ENCODE results near the gene SLC39A2.
"Not testable (repeated sequence)": the region's sequence is repeated elsewhere in the genome, so short reads cannot be mapped to it uniquely, and the experiment has no call there.

The SLC39A2 gene

DNA sequence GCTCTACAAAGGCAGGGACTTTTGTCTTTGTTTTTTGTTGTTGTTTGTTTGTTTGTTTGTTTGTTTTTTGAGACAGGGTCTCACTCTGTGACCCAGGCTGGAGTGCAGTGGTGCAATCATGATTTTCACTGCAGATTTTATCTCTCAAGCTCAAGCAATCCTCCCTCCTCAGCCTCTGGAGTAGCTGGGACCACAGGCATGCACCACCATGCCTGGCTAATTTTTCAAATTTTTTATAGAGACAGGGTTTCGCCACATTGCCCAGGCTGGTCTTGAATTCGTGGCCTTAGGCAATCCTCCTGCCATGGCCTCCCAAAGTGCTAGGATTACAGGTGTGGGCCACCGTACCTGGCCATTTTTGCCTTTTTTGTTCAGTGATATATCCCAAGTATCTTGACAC lies 41.8 kb downstream of the SLC39A2 start:
- not testable (repeated sequence) for H3K27ac ChIP-seq (ENCODE audit: low read length); H3K9me3 ChIP-seq (ENCODE audit: control insufficient read depth in 1 of 2, low read length in 2 of 2); H3K4me3 ChIP-seq (ENCODE audit: low read depth in 1 of 2, low read length in 2 of 2); H3K27me3 ChIP-seq (ENCODE audit: low read depth, low read length); H3K36me3 ChIP-seq (ENCODE audit: control insufficient read depth in 1 of 2, insufficient read depth in 2 of 2, low read length in 2 of 2)
- peaks cover 23 to 30% of the 10 kb centered on the region in 2 donors for H3K4me1 ChIP-seq (ENCODE audit: control insufficient read depth in 1 of 2, insufficient read depth in 2 of 2, low read length in 2 of 2)

GRCh38 chr14:21041676-21042433 lies 42.8 kb downstream of the SLC39A2 start, which contains the start of gene RNASE7:
Gene RNASE7 (plus strand): TSS chr14:21042362. CDS start chr14:21042993, 631 bp downstream.
- H3K4me1 ChIP-seq (ENCODE audit: control insufficient read depth in 1 of 2, insufficient read depth in 2 of 2, low read length in 2 of 2) = peaks cover 23 to 30% of the 10 kb centered on the region in 2 donors
- H3K9me3 ChIP-seq (ENCODE audit: control insufficient read depth in 1 of 2, low read length in 2 of 2) = no peaks in the 10 kb centered on the region
- H3K27ac ChIP-seq (ENCODE audit: low read length) = no peak within 1 kb of the TSS
- no peaks in the 10 kb centered on the region for H3K27me3 ChIP-seq (ENCODE audit: low read depth, low read length)
- H3K36me3 ChIP-seq (ENCODE audit: control insufficient read depth in 1 of 2, insufficient read depth in 2 of 2, low read length in 2 of 2) = no peaks in the 10 kb centered on the region
- H3K4me3 ChIP-seq (ENCODE audit: low read depth in 1 of 2, low read length in 2 of 2) = no peak within 1 kb of the TSS

GRCh38 chr14:21042918-21043317 lies 43.8 kb downstream of the SLC39A2 start:
- Histone ChIP-seq H3K4me1 (ENCODE audit: control insufficient read depth in 1 of 2, insufficient read depth in 2 of 2, low read length in 2 of 2) (peaks cover 23 to 28% of the 10 kb centered on the region in 2 donors), H3K27ac (ENCODE audit: low read length) (no peak overlapping the region), H3K9me3 (ENCODE audit: control insufficient read depth in 1 of 2, low read length in 2 of 2) (no peaks in the 10 kb centered on the region), H3K36me3 (ENCODE audit: control insufficient read depth in 1 of 2, insufficient read depth in 2 of 2, low read length in 2 of 2) (no peaks in the 10 kb centered on the region), H3K27me3 (ENCODE audit: low read depth, low read length) (no peaks in the 10 kb centered on the region), H3K4me3 (ENCODE audit: low read depth in 1 of 2, low read length in 2 of 2) (no peak overlapping the region)

- Histone ChIP-seq H3K36me3 (ENCODE audit: control insufficient read depth in 1 of 2, insufficient read depth in 2 of 2, low read length in 2 of 2) (no peaks in the 10 kb centered on the region), H3K27me3 (ENCODE audit: low read depth, low read length) (no peaks in the 10 kb centered on the region), H3K4me3 (ENCODE audit: low read depth in 1 of 2, low read length in 2 of 2) (no peak overlapping the region), H3K9me3 (ENCODE audit: control insufficient read depth in 1 of 2, low read length in 2 of 2) (no peaks in the 10 kb centered on the region), H3K4me1 (ENCODE audit: control insufficient read depth in 1 of 2, insufficient read depth in 2 of 2, low read length in 2 of 2) (peaks cover 18 to 23% of the 10 kb centered on the region in 2 donors), H3K27ac (ENCODE audit: low read length) (no peak overlapping the region)
Observed at GRCh38 chr14:21043387-21043973, 44.4 kb downstream of the SLC39A2 start.

DNA sequence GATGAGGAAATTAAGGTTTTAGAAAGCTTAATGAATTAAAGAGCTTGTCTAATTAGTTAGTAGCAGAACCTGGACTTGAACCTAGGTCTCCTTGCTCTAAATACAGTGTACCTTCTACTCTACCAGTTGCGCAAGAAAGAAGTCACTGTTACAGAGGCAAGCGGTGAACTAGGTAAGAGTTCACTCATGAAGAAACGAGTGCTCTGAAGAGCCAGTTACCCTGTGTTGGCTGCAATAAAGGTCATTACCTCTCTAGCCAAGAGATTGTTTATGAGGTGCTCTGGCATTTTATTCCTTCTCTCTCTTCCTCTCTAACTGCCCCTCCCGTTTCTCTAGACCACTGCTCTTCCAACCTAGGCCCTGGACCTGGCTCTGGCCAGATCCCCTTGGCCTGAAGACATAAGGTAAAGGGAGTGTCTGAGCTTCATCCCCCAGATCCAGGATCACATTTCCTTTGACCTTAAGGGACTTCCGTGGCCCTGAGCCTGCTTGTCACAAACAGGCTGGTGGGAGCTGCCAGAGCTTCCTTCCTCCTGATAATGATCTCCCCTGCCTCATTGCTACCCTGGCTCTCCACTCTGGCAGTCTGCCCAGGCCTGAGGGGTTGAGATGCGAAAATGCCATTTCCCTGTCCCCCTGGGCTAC lies 45.0 kb downstream of the SLC39A2 start:
- Histone ChIP-seq H3K4me1 (ENCODE audit: control insufficient read depth in 1 of 2, insufficient read depth in 2 of 2, low read length in 2 of 2) (peaks cover 12 to 16% of the 10 kb centered on the region in 2 donors), H3K27ac (ENCODE audit: low read length) (no peak overlapping the region), H3K27me3 (ENCODE audit: low read depth, low read length) (no peaks in the 10 kb centered on the region), H3K4me3 (ENCODE audit: low read depth in 1 of 2, low read length in 2 of 2) (no peak overlapping the region), H3K36me3 (ENCODE audit: control insufficient read depth in 1 of 2, insufficient read depth in 2 of 2, low read length in 2 of 2) (no peaks in the 10 kb centered on the region), H3K9me3 (ENCODE audit: control insufficient read depth in 1 of 2, low read length in 2 of 2) (no peaks in the 10 kb centered on the region)

GRCh38 chr14:21047378-21047781 lies 48.3 kb downstream of the SLC39A2 start:
- H3K9me3 ChIP-seq (ENCODE audit: control insufficient read depth in 1 of 2, low read length in 2 of 2) = no peaks in the 10 kb centered on the region
- peaks cover 3 to 5% of the 10 kb centered on the region in 2 donors for H3K4me1 ChIP-seq (ENCODE audit: control insufficient read depth in 1 of 2, insufficient read depth in 2 of 2, low read length in 2 of 2)
- H3K27me3 ChIP-seq (ENCODE audit: low read depth, low read length) = no peaks in the 10 kb centered on the region
- no peak overlapping the region for H3K4me3 ChIP-seq (ENCODE audit: low read depth in 1 of 2, low read length in 2 of 2)
- no peak overlapping the region for H3K27ac ChIP-seq (ENCODE audit: low read length)
- no peaks in the 10 kb centered on the region for H3K36me3 ChIP-seq (ENCODE audit: control insufficient read depth in 1 of 2, insufficient read depth in 2 of 2, low read length in 2 of 2)

- Histone ChIP-seq H3K36me3 (ENCODE audit: control insufficient read depth in 1 of 2, insufficient read depth in 2 of 2, low read length in 2 of 2) (no peaks in the 10 kb centered on the region), H3K9me3 (ENCODE audit: control insufficient read depth in 1 of 2, low read length in 2 of 2) (no peaks in the 10 kb centered on the region), H3K27me3 (ENCODE audit: low read depth, low read length) (no peaks in the 10 kb centered on the region), H3K4me3 (ENCODE audit: low read depth in 1 of 2, low read length in 2 of 2) (no peak overlapping the region), H3K4me1 (ENCODE audit: control insufficient read depth in 1 of 2, insufficient read depth in 2 of 2, low read length in 2 of 2) (peaks cover 1 to 3% of the 10 kb centered on the region in 2 donors), H3K27ac (ENCODE audit: low read length) (no peak overlapping the region)
Observed at GRCh38 chr14:21048638-21049037, 49.5 kb downstream of the SLC39A2 start.

- Histone ChIP-seq H3K4me1 (ENCODE audit: control insufficient read depth in 1 of 2, insufficient read depth in 2 of 2, low read length in 2 of 2) (no peaks in the 10 kb centered on the region), H3K9me3 (ENCODE audit: control insufficient read depth in 1 of 2, low read length in 2 of 2) (no peaks in the 10 kb centered on the region), H3K36me3 (ENCODE audit: control insufficient read depth in 1 of 2, insufficient read depth in 2 of 2, low read length in 2 of 2) (no peaks in the 10 kb centered on the region), H3K27ac (ENCODE audit: low read length) (no peak overlapping the region), H3K4me3 (ENCODE audit: low read depth in 1 of 2, low read length in 2 of 2) (no peak overlapping the region), H3K27me3 (ENCODE audit: low read depth, low read length) (no peaks in the 10 kb centered on the region)
Observed at GRCh38 chr14:21049271-21049673, 50.2 kb downstream of the SLC39A2 start.

- H3K4me1 ChIP-seq (ENCODE audit: control insufficient read depth in 1 of 2, insufficient read depth in 2 of 2, low read length in 2 of 2) = no peaks in the 10 kb centered on the region
- no peak overlapping the region for H3K4me3 ChIP-seq (ENCODE audit: low read depth in 1 of 2, low read length in 2 of 2)
- H3K27ac ChIP-seq (ENCODE audit: low read length) = no peak overlapping the region
- no peaks in the 10 kb centered on the region for H3K36me3 ChIP-seq (ENCODE audit: control insufficient read depth in 1 of 2, insufficient read depth in 2 of 2, low read length in 2 of 2)
- no peaks in the 10 kb centered on the region for H3K27me3 ChIP-seq (ENCODE audit: low read depth, low read length)
- no peaks in the 10 kb centered on the region for H3K9me3 ChIP-seq (ENCODE audit: control insufficient read depth in 1 of 2, low read length in 2 of 2)
Observed at GRCh38 chr14:21050597-21050996, 51.5 kb downstream of the SLC39A2 start.
